GM12878 (cell line): ENCODE data around the gene PGK1. TPM values are rescaled to one million over a fixed set of nuclear protein-coding genes. Genes with fewer than 3 reads are reported as not detected.

ENCODE experiments used
- ATF2 ChIP-seq: IDR thresholded peaks from 2 replicates; pipeline ENCODE4 v1.6.1; 2012; ENCODE audit warnings: low read length, inconsistent platforms
- BCL11A ChIP-seq: IDR thresholded peaks from 2 replicates; pipeline ENCODE4 v1.6.1; 2011; ENCODE audit warnings: low read depth, low read length
- BMI1 ChIP-seq: fragments of 450-650 bp; IDR thresholded peaks from 2 replicates; pipeline ENCODE4 v1.6.1; 2016; ENCODE audit warnings: mild to moderate bottlenecking, moderate library complexity, borderline replicate concordance
- CBFB ChIP-seq: IDR thresholded peaks from 2 replicates; pipeline ENCODE4 v1.6.1; 2016; ENCODE audit warnings: antibody characterized with exemption, low read depth
- CBX5 ChIP-seq: sonication (generic); IDR thresholded peaks from 2 replicates; pipeline ENCODE4 v1.6.1; 2016; ENCODE audit warnings: low read depth, moderate library complexity, mild to moderate bottlenecking, inconsistent platforms
- CREM ChIP-seq: IDR thresholded peaks from 2 replicates; pipeline ENCODE4 v1.6.1; 2014; ENCODE audit warnings: antibody characterized with exemption, low read depth
- ETV6 ChIP-seq, 2 experiments: fragments of 450-650 bp in 1 of 2; IDR thresholded peaks in 1 of 2; conservative IDR thresholded peaks in 1 of 2; 2 replicates each; pipeline ENCODE4 v1.6.1; 2014; ENCODE audit warnings: antibody characterized with exemption in 1 of 2, borderline replicate concordance in 1 of 2, low read depth in 1 of 2, mild to moderate bottlenecking in 1 of 2, moderate library complexity in 1 of 2
- FOS ChIP-seq: IDR thresholded peaks from 3 replicates; pipeline ENCODE4 v1.6.1; 2011; ENCODE audit warnings: borderline replicate concordance; ENCODE audit not compliant: insufficient read length; ENCODE audit errors: extremely low read depth
- GABPA ChIP-seq: IDR thresholded peaks from 2 replicates; pipeline ENCODE4 v1.6.1; 2014; ENCODE audit warnings: antibody characterized with exemption, low read depth, mild to moderate bottlenecking, inconsistent platforms
- IKZF1 ChIP-seq: fragments of 450-650 bp; conservative IDR thresholded peaks from 2 replicates; pipeline ENCODE4 v1.6.1; 2017; ENCODE audit warnings: antibody characterized with exemption, mild to moderate bottlenecking
- IKZF2 ChIP-seq, 2 experiments: fragments of 450-650 bp; IDR thresholded peaks; 2 replicates each; pipeline ENCODE4 v1.6.1; 2017; ENCODE audit warnings: mild to moderate bottlenecking in 2 of 2, moderate library complexity in 2 of 2
- IRF4 ChIP-seq: IDR thresholded peaks from 2 replicates; pipeline ENCODE4 v1.6.1; 2011; ENCODE audit warnings: low read depth, low read length
- JUNB ChIP-seq: IDR thresholded peaks from 2 replicates; pipeline ENCODE4 v1.6.1; 2016; ENCODE audit warnings: antibody characterized with exemption, mild to moderate bottlenecking
- MEF2B ChIP-seq: fragments of 450-650 bp; IDR thresholded peaks from 2 replicates; pipeline ENCODE4 v1.6.1; 2018; ENCODE audit warnings: mild to moderate bottlenecking, moderate library complexity; ENCODE audit not compliant: partially characterized antibody, poor library complexity, severe bottlenecking
- MTA2 ChIP-seq: fragments of 450-650 bp; IDR thresholded peaks from 2 replicates; pipeline ENCODE4 v1.6.1; 2016; ENCODE audit warnings: low read depth, mild to moderate bottlenecking, moderate library complexity
- MTA3 ChIP-seq: IDR thresholded peaks from 2 replicates; pipeline ENCODE4 v1.6.1; 2012; ENCODE audit warnings: low read length, inconsistent platforms, borderline replicate concordance
- NBN ChIP-seq: fragments of 450-650 bp; IDR thresholded peaks from 2 replicates; pipeline ENCODE4 v1.6.1; 2016
- PKNOX1 ChIP-seq: fragments of 450-650 bp; IDR thresholded peaks from 2 replicates; pipeline ENCODE4 v1.6.1; 2016; ENCODE audit warnings: mild to moderate bottlenecking
- RAD21 ChIP-seq: IDR thresholded peaks from 2 replicates; pipeline ENCODE4 v1.6.1; 2011; ENCODE audit warnings: mild to moderate bottlenecking, low read depth, low read length, moderate library complexity; ENCODE audit not compliant: insufficient read depth
- RAD51 ChIP-seq: fragments of 450-650 bp; IDR thresholded peaks from 2 replicates; pipeline ENCODE4 v1.6.1; 2016; ENCODE audit warnings: moderate library complexity, mild to moderate bottlenecking, inconsistent platforms
- RELB ChIP-seq: fragments of 450-650 bp; IDR thresholded peaks from 2 replicates; pipeline ENCODE4 v1.6.1; 2017; ENCODE audit warnings: low read depth, mild to moderate bottlenecking, moderate library complexity
- RUNX3 ChIP-seq: IDR thresholded peaks from 2 replicates; pipeline ENCODE4 v1.6.1; 2012; ENCODE audit warnings: low read length, inconsistent platforms
- SP1 ChIP-seq: IDR thresholded peaks from one replicate; pipeline ENCODE4 v1.6.1; 2011; ENCODE audit warnings: low read depth, low read length
- TCF12 ChIP-seq: IDR thresholded peaks from 2 replicates; pipeline ENCODE4 v1.6.1; 2011; ENCODE audit warnings: low read depth, mild to moderate bottlenecking, low read length
- ZBED1 ChIP-seq: IDR thresholded peaks from 2 replicates; pipeline ENCODE4 v1.6.1; 2016; ENCODE audit warnings: borderline replicate concordance
- ZNF217 ChIP-seq: fragments of 450-650 bp; IDR thresholded peaks from 2 replicates; pipeline ENCODE4 v1.6.1; 2017; ENCODE audit warnings: antibody characterized with exemption, mild to moderate bottlenecking
- ZNF384 ChIP-seq: IDR thresholded peaks from 2 replicates; pipeline ENCODE4 v1.6.1; 2012; ENCODE audit warnings: low read depth, mild to moderate bottlenecking, low read length, improper control_type of control experiment, borderline replicate concordance
- polyA plus RNA-seq, 11 experiments: library from polyadenylated mRNA; depleted of rRNA in 4 of 11; unstranded in 6 of 11; stranded (reverse) in 5 of 11; fragments of >200 nt; fragmentation: Nextera tagmentation in 4 of 11; fragmentation: Illumina TruSeq in 1 of 11; extraction: Ambion mirVana in 4 of 11; extraction: Trizol in 1 of 11; gene quantifications; 1 replicate in 1 of 11; 2 replicates in 10 of 11; pipeline versions ENCODE4 v1.2.1 to v1.2.3, GENCODE V29; 2011 to 2016; ENCODE audit warnings: inconsistent platforms in 2 of 11, missing spikeins in 2 of 11, low read depth in 1 of 11
- total RNA-seq, 4 experiments: library from RNA; depleted of rRNA in 3 of 4; stranded (reverse); fragments of >200 nt in 3 of 4; fragmentation: Illumina TruSeq in 1 of 4; extraction: Trizol in 1 of 4; gene quantifications; 2 replicates each; pipeline versions ENCODE4 v1.2.1 to v1.2.3, GENCODE V29; 2013 to 2021

PGK1 gene
- total and polyA plus RNA-seq, 10 of the 15 experiments (the other 5 are each of a cell fraction or from before 2014, with no cell fraction given): 370 to 1,825 (median 629) TPM

DNA sequence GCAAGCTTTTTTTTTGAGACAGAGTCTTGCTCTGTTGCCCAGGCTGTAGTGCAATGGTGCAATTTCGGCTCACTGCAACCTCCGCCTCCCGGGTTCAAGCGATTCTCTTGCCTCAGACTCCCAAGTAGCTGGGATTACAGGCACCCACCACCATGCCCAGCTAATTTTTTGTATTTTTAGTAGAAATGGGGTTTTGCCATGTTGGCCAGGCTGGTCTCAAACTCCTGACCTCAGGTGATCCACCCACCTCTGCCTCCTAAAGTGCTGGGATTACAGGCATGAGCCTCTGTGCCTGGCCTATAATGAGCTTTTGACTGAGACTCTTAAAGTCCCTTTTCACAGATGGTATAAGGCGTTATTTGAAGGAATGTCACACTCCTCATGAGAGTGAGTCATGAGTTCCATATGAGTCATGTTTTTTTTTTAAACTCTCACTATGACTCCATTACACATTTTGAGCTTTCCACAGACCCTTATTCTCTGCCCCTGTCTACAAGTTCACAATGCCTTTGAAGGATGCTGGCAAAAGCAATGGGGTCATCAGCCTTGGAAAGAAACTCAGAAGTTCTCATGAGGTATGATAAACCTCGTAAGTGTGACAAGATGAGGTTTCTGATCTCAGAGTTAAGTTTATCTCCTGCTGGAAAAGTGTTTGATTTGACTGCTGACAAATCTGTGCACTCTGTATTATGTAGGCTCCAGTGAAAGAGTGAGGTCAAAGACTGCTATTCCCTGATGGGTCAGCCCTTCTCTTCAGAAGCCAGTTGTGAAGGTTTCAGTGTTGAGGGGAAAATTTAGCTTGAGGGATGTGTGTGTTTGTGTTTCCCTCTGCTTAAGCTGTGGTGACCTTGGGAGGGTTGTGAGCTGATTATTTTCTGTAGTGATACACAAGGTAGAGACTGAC lies 39.1 kb upstream of the PGK1 start (continued):
- TF ChIP-seq RELB: peak; percentile 88
- TF ChIP-seq CBFB: peak; percentile 53; the same call in 1 of the 2 replicates
- peak; percentile 89 to 90 for TF ChIP-seq IKZF2 (IDR thresholded peaks at IDR 0.05)
- 0 out of 2 replicates have a peak, but pooled peaks have one; percentile 10 for TF ChIP-seq PKNOX1
- peak; percentile 92 for TF ChIP-seq IRF4
- TF ChIP-seq ZNF217: peak; percentile 52; the same call in 1 of the 2 replicates
- peak; percentile 80; the same call in 1 of the 2 replicates for TF ChIP-seq MTA3
- peak in 1 of 2 experiments; percentile 55; a peak in 1 of 4 replicates for TF ChIP-seq ETV6 (conservative IDR thresholded peaks at IDR 0.05 in 1 of 2, IDR thresholded peaks at IDR 0.05 in 1 of 2; ENCODE audit: borderline replicate concordance in 1 of 2, low read depth in 1 of 2)
- peak; percentile 78 for TF ChIP-seq ZNF384
- TF ChIP-seq TCF12: 0 out of 2 replicates have a peak, but pooled peaks have one; percentile 17
- peak; percentile 68; the same call in 1 of the 2 replicates for TF ChIP-seq NBN
- peak; percentile 2 for TF ChIP-seq FOS
- peak; percentile 88; the same call in 1 of the 2 replicates for TF ChIP-seq BCL11A
- 0 out of 2 replicates have a peak, but pooled peaks have one; percentile 60 for TF ChIP-seq CBX5
- TF ChIP-seq MTA2: peak; percentile 82
- TF ChIP-seq MEF2B: peak; percentile 68
- TF ChIP-seq RAD21: 0 out of 2 replicates have a peak, but pooled peaks have one; percentile 10
- peak; percentile 81; the same call in 1 of the 2 replicates for TF ChIP-seq ZBED1
- TF ChIP-seq ATF2: peak; percentile 94
- TF ChIP-seq SP1: peak; percentile 16
- peak; percentile 55; the same call in 1 of the 2 replicates for TF ChIP-seq RUNX3
- TF ChIP-seq RAD51: 0 out of 2 replicates have a peak, but pooled peaks have one; percentile 13
- peak; percentile 87 for TF ChIP-seq IKZF1
- peak; percentile 66; the same call in 1 of the 2 replicates for TF ChIP-seq GABPA
- TF ChIP-seq JUNB: peak; percentile 99
- TF ChIP-seq BMI1: peak; percentile 34; the same call in 1 of the 2 replicates
- peak; percentile 84 for TF ChIP-seq CREM
